ENCODE measurements around the gene MFSD2A.
"Not testable (repeated sequence)": the region's sequence is repeated elsewhere in the genome, so short reads cannot be mapped to it uniquely, and the experiment has no call there.

Gene MFSD2A

DNA sequence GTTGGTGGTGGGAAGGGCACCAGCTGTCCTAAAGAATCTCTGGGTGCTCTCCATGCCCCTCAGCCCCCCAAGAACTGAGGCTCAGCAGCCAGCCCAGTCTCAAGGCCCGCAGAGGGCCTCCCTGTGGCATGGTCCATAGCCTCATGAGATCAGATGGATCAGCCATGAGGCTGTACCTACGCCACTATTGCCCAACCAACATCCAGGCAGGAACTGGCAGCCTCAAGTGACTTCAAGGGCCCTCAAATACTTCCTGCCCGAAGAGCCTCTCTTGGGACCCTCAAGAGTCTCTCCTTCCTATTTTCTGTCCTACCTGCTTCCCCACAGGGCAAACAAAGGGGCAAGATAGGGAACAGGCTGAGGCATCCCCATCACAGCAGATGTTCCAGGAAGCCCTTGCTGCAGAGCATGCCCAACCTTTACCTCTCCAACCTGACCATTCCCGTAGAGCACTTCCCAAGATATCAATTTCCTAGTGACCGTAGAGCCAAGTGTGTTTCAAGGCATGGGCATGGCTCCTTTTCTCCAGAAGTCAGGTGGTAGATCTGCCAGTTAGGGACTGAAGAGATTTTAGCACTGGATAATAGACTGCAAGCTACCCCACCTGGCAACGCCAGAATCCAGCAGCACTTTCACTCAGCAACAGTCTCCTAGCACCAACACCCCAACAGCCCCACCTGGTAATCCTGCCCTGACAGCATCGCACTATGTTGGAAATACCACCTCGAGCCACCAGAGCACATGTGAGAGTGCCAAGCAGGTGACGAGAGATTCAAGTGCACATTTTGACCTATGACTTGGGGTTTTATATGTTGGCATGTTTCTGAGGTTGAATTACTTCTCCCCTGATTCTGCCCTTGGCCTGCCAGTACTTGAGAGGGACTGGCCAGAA, 13.7 kb upstream of the MFSD2A start:
- no peak for DNase-seq

DNA sequence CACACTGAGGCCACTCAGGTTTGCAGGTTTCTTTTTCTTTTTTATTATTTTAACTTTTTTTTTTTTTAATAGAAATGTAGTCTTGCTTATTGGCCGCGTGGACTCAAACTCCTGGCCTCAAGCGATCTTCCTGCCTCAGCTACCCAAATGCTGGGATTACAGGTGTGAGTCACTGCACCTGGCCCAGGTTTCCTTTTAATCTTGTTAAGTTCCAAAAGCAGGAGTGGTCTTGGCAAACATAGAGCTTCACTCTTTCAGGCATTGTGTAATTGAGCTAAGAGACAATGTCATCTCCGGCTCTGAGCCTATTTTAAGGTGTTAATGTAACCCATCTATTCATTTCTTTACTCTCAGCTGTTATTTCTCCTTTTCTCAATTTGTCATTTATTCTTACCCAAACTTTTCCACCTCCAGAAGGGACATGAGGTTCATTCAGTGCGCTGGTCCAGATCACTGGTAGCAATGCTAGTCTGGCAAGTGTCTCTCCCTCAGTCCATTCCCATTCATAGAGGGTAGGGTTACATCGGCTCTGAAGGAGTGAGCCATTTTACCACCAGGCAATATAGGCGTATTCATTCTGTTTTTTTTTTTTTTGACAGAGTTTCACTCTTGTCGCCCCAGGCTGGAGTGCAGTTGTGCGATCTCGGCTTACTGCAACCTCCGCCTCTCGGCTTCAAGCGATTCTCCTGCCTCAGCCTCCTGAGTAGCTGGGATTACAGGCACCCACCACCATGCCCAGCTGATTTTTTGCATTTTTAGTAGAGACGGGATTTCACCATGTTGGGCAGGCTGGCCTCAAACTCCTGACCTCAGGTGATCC, 11.3 kb upstream of the MFSD2A start:
- no peak for DNase-seq

DNA sequence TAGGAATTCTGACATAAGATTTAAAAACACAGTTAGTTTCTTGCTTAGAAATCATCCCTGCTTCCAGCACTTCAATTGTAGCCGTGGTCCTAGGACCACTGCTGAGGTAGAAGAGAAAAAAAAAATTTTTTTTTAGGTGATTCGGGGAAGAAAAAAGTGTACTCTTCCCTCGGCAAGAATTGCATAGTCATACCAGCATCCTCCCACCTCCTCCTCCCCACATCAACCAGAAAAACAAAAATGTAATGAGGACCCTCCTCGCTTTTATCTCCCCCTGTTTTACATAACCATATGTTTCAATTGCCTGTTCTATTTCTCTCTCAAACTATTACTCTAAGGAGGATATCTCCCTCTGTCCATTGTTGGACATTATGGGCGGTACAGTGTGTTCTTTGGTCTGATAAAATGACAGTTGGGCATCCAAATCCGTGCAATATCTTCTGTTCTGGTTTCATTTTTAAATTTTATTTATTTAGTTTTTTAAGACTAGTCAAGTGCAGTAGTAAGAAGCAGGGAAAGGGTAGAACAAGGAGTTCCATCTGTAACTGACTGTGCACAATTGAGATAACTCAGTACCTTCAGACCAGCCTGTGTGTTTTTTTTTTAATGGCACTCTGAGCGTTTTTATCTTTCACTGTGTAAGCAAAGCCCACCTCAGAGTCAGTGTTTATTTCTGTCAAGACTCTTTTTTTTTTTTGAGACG, 10.4 kb upstream of the MFSD2A start:
- DNase-seq: no peak

DNA sequence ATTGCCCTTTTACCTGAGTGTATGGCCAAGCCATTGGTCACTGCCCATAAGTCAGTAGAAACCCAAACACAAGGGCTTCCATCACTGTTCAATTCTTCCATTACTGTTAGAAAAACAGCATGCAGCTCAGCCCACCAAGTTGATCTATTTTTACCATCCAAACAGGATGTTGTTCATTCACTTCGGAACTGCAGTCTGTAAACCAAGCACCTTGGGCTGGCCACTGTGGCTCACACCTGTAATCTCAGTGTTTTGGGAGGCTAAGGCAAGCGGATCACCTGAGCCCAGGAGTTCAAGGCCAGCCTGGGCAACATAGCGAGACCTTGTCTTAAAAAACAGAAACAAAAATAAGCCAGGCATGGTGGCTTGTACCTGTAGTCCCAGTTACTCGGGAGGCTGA, 8.7 kb upstream of the MFSD2A start:
- no peak for DNase-seq

DNA sequence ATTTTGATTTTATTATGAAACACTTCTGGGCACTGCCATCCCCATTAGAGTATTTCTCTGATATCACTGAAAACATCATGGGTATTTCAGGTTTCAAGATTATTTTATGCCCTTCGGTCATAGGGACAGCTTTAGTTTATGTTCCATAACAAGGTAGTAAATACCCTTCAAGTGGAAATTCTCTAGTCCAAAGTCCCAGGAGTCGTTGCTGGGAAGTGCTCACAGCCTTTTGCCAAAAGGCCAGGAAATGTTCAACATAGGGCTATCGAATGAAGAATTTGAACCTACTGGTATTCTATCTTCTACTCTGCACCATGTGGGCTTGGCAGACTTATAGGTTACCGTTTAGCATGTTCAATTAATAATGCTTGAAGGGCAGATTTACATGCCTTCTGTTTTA, 7.7 kb upstream of the MFSD2A start:
- DNase-seq: no peak

DNA sequence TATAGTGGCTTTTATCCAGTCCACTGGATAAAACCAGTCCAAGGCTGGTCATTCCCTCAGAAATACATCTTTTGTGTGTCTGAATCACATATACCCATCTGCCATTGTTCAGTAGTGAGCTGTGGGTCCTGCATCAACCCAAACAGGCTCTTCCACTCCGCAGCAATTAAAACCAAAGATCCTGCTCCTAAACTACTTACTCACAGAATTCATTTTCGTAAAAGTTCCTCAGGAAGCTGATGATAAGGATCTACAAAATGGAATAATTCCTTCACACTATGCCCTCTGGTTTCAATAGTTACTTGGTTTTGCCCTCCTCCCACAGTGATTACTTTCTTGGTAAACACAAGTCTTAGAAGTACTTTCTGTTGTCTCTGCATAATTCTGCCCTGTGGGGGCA, 5.1 kb upstream of the MFSD2A start:
- no peak for DNase-seq

DNA sequence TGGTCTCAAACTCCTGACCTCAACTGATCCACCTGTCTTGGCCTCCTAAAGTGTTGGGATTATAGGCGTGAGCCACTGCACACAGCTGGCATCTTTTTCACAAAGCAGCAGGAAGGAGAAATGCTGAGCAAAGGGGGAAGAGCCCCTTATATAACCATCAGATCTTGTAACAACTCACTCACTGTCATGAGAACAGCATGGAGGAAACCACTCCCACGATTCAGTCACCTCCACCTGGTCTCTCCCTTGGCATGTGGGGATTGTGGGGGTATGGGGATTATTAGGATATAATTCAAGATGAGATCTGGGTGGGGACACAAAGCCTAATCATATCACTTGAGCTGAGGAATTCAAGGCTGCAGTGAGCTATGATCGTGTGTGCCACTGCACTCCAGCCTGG, 3.0 kb upstream of the MFSD2A start:
- no peak for DNase-seq

DNA sequence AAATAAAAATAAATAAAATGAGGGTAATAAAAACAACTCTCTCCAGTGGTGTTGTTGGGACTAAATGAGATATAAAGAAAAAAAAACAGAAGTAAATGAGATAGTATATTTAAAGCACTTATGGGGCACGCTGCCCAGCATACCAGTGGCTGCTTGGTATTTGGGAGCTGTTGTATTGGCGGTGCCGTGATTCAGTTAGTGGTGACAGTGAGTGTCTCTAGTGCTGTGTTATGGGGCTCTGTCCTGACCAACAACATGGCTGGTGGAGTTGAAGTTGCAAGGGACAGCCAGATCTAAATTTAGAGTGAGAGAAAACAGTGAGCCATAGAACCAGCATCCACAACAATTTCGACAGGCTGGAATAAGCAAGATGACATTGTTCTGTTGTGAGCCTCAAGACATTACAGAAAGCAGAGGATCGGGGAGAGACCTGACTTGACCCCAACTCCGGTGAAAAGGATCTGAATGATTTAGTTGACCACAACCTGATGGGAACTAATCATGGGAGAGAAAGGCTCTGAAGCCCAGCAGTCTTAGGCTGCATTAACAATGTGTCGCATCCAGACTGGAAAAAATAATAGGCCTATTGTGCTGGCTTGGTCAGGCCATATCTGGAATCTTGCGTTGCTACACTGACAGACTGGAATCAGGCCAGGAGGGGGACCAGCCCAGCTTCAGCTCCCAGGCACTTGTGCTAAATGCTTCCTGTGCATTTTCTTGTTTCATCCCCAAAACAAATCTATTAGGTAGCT, 2.4 kb upstream of the MFSD2A start:
- no peak for DNase-seq

DNA sequence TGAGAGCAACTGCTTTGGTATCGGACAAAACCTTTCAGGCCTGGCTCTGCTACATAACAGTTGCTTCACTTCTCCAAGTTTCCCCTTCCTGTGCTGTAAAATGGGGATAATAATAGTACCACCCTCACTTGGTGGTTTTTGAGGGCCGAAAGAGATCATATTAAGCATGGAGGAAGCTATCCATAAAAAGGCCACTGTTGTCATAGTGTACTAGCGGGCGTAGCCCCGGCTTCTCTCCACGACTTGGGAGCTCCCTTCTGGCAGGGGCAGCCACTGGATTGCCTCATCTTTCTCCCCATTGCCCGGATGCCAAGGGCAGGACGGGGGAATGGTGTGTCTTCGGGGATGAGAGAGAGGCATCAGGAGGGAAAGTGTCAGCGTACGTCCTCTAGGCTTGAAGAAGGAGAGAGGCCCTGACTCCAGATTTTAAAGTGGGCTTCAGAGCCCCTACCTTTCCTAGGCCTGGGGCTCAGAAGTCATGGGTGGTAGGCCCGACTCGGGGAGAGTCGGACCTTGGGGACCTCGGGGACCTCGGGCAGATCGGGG, 548 bp upstream of the MFSD2A start:
- DNase-seq: no peak

DNA sequence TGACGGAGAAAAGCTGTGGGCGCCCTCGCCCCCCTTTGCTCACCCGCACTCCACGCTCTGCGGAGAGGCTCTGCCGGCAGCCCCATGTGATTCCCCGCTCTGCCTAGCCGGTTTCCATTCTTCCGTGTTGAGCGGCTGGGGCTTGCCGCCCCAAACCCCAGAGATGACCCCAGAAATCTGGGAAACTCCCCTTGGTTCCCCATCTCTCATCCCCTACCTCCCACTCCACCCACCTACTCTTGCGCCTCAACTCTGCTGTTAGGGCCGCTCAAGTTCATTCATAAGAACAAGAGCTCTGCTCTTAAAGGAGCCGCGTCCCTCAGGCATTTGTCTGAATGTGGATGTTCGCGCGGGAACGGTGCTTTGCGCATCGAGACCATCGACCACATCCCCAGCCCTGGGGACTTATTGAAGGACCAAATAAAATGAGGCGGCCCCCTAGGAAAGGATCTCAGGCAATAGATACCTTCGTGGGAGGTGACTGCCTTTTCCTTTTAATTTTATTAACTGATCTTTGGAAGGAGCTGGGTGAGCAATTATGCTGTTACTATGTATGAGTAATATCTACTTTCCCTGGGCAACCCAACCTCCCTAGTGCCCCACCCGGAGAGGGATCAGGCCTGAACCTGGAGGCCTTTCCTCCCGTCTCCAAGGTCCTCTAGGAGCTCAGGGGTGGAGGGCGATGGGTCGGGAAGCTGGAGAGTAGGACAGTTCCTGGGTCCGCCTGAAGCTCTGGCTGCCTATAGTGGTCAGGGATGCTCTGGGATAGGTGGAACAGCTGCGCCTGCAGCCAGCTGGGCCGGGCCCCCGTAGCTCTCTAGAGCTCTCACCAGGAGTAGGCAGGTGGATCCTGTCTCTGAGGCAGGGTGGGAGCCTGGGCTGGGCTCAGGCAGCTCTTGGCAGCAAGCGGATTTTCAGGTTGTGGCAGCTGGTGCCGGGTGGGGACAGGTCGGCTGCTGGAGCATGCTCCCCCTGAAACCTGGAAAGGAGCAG, 898 bp downstream of the MFSD2A start:
- peak; percentile 66 for DNase-seq

DNA sequence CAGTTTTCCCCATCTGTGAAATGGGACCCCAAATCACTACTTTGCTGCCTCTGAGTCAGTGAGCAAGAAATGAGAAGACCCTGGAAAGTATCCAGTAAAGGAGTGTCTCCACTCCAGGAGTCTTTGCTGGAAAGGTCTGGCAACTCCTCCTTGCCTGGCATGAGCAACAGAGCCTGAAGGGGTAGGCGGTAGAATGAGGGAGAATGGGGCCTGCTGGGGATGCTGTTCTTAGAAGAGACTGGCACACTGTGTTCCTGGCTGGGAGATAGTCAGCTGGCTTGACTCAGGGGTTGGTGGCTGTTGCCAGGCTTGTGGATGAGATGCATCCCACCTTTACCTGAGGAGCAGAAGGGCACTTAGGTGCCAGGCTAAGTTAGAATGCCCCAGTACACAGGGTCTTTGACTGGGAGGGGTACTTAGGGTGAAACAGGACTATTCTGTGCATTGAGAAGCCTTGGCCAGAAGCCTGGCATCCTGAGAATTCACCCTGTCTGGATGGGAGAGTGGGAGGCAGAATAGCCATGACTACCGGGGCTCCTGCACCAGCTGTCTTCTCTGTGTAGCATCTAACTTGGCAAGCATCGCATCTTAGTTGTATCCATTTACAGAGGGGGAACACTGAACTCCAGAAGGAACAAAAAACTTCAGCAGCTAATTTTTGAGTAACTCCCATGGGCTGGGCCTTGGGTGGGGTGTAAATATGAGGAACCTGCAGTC, 2.5 kb downstream of the MFSD2A start:
- no peak for DNase-seq

DNA sequence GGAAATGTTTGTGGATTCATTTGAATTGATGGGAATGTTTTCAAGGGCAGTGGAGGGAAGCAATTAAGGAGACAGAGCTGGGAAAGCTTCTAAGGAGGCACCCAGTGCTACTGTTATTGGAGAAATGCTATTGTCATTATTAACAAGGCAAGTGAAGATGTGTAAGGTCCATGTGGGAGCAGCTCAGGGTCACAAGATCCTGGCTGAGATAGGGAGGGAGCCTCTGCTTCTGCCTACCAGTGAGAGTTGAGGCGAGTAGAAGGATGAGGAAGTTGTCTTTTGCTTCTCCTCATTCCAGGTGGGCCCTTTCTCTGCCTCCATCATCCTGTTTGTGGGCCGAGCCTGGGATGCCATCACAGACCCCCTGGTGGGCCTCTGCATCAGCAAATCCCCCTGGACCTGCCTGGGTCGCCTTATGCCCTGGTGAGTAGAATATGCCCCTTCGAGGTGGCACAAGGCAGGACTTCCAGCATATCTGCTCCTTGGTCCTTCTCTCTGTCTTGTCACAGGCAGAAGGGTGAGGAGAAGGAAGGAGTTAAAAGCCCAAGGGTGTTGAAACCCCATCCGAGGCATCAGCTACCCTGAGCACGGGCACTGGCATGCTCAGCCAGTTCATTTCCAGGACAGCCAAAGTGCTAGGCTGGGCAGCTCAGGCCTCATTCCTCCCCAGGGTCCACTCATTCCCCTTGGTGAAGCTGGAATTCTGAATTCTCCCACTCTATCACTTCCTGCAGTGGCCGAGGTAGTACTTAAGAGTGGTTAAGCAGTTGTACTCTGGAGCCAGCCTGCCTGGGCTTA, 3.7 kb downstream of the MFSD2A start:
- DNase-seq: no peak

DNA sequence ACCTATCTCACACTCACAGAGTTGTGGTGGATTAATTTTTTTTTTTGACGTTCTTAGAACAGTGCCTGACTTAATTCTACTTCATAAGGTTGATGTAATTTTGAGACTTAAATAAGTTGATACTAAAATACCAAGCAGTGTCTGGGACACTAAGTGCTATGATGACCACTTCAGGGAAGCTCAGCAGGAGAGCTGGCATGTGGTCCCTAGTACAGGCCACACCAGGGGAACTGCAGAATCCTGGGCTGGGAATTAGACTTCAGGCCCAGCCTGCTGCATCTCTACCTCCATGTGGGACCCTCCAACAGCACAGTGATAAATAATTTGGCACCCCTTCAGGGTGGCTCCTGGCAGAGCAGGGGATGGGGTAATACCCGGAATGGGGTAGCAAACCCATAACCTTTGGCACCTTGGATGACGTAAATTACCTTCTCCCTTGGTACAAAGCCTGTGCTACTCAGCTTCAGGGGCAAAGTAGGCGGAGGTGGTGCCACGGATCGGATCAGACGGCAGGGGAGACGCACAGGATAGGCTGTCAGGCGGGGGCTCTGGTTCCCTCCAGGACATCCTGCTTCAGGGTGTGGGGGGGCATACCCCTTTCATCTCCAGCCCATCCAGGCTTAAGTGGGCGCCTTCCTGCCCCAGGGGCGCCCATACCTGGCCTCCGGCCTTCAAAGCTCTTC, 4.8 kb downstream of the MFSD2A start:
- no peak for DNase-seq

DNA sequence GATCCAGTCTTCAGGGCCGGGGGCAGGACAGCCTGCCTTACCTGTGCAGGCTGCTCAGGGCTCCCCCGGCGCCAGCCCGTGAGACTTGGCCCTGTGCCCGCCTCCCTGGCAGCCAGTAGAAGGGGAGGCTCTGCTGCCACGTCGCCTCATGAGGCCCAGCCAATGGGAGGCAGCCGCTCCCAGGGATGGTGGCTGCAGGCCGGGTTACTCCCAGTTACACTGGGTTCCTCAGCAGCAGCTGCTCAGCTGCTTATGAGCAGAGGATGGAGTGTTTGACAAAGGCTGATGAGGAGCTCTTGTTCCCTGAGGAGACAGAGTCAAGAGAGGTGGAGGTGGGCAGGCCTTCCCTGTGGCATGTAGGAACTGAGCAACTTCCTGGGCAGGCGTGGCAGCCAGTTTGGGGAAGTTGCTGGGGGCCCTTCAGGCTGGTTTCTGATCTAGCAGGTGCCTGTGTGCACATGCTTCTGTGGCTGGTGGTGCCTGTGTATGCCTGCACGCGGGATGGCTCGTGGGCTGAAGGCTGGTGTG, 5.5 kb downstream of the MFSD2A start:
- peak; percentile 52 for DNase-seq

DNA sequence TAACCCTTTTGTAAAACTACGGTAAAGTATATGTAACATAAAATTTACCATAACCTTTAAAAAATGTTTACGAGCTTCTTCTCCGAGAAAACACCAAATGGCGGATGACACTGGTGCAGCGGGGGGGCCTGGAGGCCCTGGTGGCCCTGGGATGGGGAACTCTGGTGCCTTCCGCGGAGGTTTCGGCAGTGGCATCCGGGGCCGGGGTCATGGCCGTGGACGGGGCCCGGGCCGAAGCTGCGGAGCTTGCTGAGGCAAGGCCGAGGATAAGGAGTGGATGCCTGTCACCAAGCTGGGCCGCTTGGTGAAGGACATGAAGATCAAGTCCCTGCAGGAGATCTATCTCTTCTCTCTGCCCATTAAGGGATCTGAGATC, 7.5 kb downstream of the MFSD2A start:
- DNase-seq: no peak

DNA sequence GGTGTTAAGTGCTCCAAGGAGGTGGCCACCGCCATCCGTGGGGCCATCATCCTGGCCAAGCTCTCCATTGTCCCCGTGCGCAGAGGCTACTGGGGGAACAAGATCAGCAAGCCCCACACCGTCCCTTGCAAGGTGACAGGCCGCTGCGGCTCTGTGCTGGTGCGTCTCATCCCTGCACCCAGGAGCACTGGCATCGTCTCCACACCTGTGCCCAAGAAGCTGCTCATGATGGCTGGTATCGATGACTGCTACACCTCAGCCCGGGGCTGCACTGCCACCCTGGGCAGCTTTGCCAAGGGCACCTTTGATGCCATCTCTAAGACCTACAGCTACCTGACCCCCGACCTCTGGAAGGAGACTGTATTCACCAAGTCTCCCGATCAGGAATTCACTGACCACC, 8.0 kb downstream of the MFSD2A start:
- DNase-seq: not testable (repeated sequence)

DNA sequence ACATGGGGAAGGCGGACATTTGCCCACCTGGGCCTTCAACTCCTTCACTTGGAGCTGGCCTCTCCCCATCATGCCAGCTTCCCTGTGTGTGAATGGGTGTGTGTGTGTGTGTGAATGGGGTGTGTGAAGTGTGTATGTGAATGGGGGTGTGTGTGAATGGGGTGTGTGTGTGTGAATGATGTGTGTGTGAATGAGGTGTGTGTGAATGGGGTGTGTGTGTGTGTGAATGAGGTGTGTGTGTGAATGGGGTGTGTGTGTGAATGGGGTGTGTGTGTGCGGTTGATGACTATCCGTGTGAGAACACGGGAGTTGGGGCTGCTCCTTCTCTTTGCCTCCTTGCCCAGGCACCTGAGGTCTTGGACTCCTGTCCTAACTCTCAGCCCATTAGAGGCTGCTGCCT, 9.6 kb downstream of the MFSD2A start:
- DNase-seq: no peak

DNA sequence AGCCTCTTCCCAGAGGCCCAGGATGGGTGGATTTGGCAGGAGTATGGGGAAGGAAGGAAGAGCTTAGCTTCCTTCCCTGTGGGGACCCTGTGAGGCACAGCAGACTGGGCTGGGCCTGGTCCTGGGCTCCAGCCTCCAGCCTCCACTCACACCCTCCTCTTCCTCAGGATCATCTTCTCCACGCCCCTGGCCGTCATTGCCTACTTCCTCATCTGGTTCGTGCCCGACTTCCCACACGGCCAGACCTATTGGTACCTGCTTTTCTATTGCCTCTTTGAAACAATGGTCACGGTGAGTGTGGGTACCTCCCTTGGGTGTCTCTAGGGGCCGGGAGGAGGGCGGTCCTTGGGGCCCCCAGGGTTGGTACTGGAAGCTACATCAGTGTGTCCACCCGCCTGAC, 10.1 kb downstream of the MFSD2A start:
- no peak for DNase-seq

DNA sequence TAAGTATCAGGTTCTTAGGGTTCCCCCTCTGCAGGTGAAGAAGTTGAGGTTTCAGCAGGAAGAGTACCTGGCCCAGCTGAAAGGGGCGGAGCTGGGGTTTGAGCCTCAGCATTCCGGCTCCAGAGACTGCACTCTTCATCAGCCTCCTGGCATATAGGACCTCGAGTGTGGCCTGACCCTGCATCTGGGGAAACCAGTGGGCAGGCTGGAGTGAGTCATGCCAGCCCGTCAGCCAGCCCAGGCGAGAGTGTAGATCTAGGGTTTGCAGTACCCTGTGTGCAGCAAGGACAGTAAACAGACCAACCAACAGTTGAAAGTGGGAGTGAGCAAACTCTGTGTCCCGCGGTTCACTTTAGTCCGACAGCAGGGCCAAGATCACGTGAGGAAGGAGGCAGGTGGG, 14.1 kb downstream of the MFSD2A start:
- DNase-seq: no peak

All from activated CD4-positive, alpha-beta T cell treated with anti-CD3 and anti-CD28 coated beads, Interleukin-2, Interleukin-6, amounts not matched to agents 100 ng/mL and 50 ng/mL, durations not matched to agents 16 hours and 8 hours (primary cell).